ENCODE data around the gene ERVFRD-1. TPM values are rescaled to one million over a fixed set of nuclear protein-coding genes. Genes with fewer than 3 reads are reported as not detected.

Gene ERVFRD-1
- total and polyA plus RNA-seq, 2 donors (not counting 3 experiments of a cell fraction or from before 2014, with no cell fraction given), result not detected

- DNase-seq (ENCODE audit: low read depth, low spot score) (peak; percentile 70), FAIRE-seq (peak; percentile 93)
- H3K36me3 ChIP-seq (ENCODE audit: control insufficient read depth in 2 of 2, extremely low read depth in 1 of 2, insufficient read depth in 2 of 2, low read length in 2 of 2), result no peaks in the 10 kb centered on the region
- H3K4me2 ChIP-seq (ENCODE audit: insufficient read depth, low read length), result no peak overlapping the region
- H3K27ac ChIP-seq (ENCODE audit: insufficient read depth, low read depth, low read length), result no peak overlapping the region
- ChIA-PET POLR2A (no interaction called here), CTCF (interaction anchor here (0.6 to 4.0 kb wide), 22 partner anchors 12 to 589 kb away, joined by 3 to 136 read pairs (median 4); partner anchors contain the start of genes NEDD9 and SMIM13)
- no peaks in the 10 kb centered on the region for H3K27me3 ChIP-seq (ENCODE audit: control insufficient read depth in 2 of 2, insufficient read depth in 2 of 2, low read length in 2 of 2)
- H3K4me3 ChIP-seq (replicated peaks in 1 of 3; ENCODE audit: insufficient read depth in 1 of 3, low read depth in 1 of 3, low read length in 3 of 3), result no peak overlapping the region
- H3K9me3 ChIP-seq (replicated peaks; ENCODE audit: control insufficient read depth, insufficient read depth, low read length), result no peaks in the 10 kb centered on the region
- intact Hi-C loops (cut with micrococcal nuclease) (loop anchor here (1.0 to 2.0 kb wide), 7 partner anchors 28 to 431 kb away; partner anchors contain the start of gene NEDD9), dilution Hi-C loops (cut with MboI; ENCODE audit: extremely low pct_ligation_motif_present, low sequenced_read_pairs) (loop anchor here (25.0 kb wide), 1 partner anchor 343 kb away; no protein-coding TSS in a partner anchor)
- no peaks in the 10 kb centered on the region for H4K20me1 ChIP-seq (replicated peaks; ENCODE audit: control insufficient read depth, extremely low read depth, insufficient read depth, low read length)
- no peak overlapping the region for H3K9ac ChIP-seq (replicated peaks; ENCODE audit: extremely low read depth, insufficient read depth, low read length)
- no peaks in the 10 kb centered on the region for H3K9me1 ChIP-seq (replicated peaks; ENCODE audit: control insufficient read depth, extremely low read depth, insufficient read depth, low read length)
- no peak overlapping the region for H2AFZ ChIP-seq (ENCODE audit: low read depth, low read length)
- no peaks in the 10 kb centered on the region for H3K4me1 ChIP-seq (ENCODE audit: control insufficient read depth, extremely low read depth, insufficient read depth, low read length)
- no TSS peak for BruUV-seq (replicated peaks)
- TF ChIP-seq MYC (IDR thresholded peaks at IDR 0.05; ENCODE audit: low read depth, low read length) (no peak), EZH2 (IDR thresholded peaks at IDR 0.05; ENCODE audit: borderline replicate concordance, low read depth, low read length, severe bottlenecking) (no peak), CTCF (IDR thresholded peaks at IDR 0.05; ENCODE audit: extremely low read depth in 1 of 2, insufficient read depth in 1 of 2, low read depth in 1 of 2, low read length in 2 of 2) (peak; percentile 86 to 95), POLR2AphosphoS5 (IDR thresholded peaks at IDR 0.05; ENCODE audit: insufficient read depth, low read depth, low read length) (no peak), JUN (IDR thresholded peaks at IDR 0.05; ENCODE audit: borderline replicate concordance, insufficient read depth, insufficient read length, low read depth) (no peak)
- H3K79me2 ChIP-seq (ENCODE audit: control insufficient read depth, insufficient read depth, low read length), result no peaks in the 10 kb centered on the region
Measured at GRCh38 chr6:11144393-11144851, 32.9 kb upstream of the ERVFRD-1 start.
